G401 (cell line): ENCODE results near the gene SH3GLB1. TPM values are rescaled to one million over a fixed set of nuclear protein-coding genes. Genes with fewer than 3 reads are reported as not detected.

Experiments
- DNase-seq: peaks from one replicate; pipeline ENCODE4 v3.0.0-alpha.2; 2015; ENCODE audit warnings: low spot score
- in situ Hi-C: cut with HindIII; loops from 2 replicates; pipeline ENCODE4 v1.10.0; 2016; ENCODE audit warnings: low sequenced_read_pairs, mixed read lengths
- total RNA-seq: library from RNA; depleted of rRNA; stranded (reverse); fragments of >200 nt; shearing (Covaris generic); gene quantifications from 2 replicates; pipeline ENCODE4 v1.2.3, GENCODE V29; 2014

The SH3GLB1 gene
- total RNA-seq, 1 experiment from 2014 or later: 21.7 TPM

DNA sequence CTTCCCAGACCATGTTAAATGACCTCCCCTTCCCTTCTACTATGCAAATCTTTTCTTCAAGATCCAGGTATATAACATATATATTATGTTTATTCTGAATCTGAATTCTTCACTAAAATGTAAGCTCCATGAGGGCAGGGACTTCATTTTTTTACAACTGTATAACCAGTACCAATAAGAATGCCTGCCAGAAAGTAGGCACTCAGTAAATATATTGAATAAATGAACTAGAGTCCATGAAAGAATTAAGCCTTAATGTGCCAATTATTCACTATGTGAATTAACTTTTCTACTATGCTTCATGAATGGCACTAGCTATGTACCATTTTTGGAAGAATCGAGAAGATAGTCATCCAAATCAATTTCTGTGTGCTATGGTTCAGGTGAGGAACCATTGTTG lies 60.1 kb downstream of the SH3GLB1 start:
- in situ Hi-C loops: no loop called here
- no peak for DNase-seq

DNA sequence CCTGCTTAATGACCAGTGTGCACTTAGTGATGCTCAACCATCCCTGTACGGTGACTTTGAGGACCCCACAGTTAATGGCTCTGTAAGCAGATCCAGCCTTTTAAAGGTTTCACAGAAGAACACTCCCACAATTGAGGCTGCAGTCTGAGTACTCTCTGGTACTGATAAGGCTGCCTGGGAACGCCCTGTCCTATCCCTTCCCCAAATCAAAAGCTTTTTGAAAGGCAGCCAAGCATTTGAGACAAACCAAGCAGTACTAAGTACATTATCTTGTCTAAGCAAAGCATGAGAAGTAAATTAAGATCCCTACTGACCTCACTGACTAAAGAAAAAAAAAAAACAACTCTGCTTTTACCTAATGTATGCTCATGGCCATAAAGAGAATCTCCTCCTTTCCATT lies 60.7 kb downstream of the SH3GLB1 start:
- no peak for DNase-seq
- in situ Hi-C loops: no loop called here

DNA sequence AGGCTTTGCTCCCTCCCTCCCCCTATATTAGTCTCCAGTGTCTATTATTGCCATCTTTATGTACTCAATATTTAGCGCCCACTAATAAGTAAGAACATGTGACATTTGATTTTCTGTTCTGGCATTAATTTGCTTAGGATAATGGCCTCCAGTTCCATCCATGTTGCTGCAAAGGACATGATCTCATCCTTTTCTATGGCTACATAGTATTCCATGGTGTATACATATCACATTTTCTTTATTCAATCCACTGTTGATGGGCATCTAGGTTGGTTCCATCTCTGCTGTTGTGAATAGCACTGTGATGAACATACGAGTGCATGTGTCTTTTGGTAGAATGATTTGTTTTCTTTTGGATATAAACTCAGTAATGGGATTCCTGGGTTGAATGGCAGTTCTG lies 61.3 kb downstream of the SH3GLB1 start:
- in situ Hi-C loops: no loop called here
- DNase-seq: no peak

DNA sequence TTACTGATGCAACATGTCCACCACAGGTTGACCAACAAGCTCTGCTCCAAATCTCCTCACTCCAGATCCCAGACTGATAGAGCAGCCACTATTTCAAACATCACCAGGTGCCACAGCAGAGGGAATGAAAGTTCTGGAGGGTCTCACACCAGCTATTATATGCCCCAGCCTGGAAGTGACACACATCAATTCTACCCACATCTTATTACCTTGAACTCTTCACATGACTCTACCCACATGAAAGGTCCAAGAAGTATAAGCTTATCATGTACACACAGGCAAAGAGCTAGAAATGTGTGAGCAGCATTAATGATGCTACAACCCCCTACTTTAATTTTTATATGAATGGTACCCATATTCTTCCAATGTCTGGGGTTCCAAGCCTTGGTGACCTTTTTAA lies 64.2 kb downstream of the SH3GLB1 start:
- in situ Hi-C loops: no loop called here
- no peak for DNase-seq

DNA sequence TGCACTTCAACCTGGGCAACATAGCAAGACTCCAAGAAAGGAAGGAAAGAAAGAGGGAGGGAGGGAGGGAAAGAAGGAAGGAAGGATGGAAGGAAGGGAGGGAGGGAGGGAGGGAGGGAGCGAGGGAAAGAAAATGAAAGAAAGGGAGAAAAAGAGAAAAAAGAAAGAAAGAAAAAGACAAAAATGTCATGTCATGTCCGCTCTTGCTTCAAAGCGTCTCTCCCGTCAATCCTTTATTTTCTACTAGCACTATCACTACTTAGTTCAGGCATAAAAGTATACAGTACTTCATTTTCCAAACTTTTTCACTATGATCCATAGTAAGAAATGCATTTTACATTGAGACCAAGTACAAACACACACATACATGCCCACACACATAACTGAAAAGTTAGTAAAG lies 64.7 kb downstream of the SH3GLB1 start:
- in situ Hi-C loops: no loop called here
- DNase-seq: no peak

DNA sequence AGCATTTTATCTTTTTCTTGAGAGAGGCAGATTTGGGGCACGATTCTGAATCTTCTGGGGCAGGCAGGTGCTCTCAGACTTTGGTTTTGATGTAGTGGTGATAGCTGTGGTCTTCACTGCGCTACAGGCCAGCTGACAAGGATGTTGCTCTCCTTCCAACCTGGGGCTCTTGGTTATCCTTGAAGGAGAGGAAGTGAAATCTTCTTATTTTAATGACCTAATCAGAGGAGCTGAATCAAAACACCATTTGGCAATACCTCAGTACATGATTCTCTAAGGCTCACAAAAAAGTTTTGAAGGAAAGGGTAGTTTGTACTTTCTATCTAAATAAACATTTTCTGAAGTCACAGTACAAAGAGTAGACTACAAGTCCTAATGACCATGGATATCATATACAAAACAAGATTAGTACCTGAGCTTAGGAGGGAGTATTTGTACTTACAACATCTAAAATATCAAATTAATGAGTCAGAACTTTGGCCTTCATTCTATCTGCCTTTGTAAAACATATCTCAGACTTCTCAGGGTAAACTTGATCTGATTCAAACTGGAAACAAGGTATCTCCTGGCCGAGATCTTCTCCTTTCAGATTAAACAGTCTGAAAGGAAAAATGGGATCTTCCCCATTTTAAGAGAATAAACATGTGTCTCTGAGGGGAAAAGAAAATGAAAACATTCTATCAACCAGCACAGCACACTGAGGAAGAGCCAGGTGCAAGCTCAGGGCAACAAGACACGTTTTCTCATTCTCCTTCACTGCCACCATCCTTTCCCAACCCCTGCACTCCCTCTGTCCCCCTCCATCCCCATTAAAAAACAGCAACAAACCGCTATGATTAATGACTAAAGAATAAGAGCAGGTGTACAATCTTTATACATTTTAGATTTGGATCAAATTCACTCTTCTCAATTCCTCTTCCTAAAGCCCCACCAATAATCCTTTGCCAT lies 69.2 kb downstream of the SH3GLB1 start:
- DNase-seq: no peak
- in situ Hi-C loops: no loop called here

DNA sequence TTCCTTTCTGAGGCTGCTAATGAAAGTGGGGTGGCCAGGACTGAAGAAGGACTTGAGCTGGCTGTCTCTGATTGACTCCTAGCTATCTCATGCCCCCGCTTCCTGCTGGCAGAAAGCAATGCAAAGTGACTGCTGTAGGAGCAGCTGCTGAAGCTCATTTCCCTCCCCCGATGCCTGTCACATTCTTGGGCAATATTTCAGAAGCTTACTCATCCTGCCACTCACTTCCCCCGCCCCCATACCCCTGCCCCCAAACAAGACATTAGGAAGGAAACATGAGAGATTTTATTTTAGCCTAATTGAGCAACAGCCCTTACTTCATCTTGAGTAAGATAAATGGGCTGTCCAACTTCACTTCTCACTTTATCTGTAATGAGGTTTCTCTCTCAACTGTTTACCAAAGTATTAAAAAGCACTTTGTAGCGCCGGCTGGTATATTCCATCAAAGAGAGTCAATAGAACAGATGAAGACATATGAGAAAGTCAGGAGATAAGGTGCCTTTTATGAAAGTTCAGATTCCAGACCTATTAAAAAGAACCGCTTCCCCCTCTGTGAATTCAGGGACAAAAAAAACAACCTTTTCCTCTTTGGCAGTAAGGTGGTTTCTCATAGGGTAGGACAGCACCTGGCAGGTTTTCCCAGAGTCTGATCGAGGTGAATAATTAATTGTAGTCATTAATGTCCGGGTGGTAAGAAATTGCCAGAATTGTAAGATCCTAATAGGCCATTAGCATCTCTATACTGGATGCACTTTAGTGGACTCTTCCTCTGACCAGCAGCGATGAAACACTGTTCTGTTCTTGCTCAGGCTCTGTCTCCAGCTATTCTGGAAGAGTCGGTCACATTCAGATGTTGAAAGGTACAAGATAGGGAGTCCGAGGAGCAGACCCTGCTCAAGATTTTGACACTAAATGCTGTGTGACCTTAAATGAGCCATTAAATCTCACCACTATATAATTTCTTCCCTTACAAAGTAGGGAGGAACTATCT lies 70.2 kb downstream of the SH3GLB1 start:
- DNase-seq: no peak
- in situ Hi-C loops: no loop called here

DNA sequence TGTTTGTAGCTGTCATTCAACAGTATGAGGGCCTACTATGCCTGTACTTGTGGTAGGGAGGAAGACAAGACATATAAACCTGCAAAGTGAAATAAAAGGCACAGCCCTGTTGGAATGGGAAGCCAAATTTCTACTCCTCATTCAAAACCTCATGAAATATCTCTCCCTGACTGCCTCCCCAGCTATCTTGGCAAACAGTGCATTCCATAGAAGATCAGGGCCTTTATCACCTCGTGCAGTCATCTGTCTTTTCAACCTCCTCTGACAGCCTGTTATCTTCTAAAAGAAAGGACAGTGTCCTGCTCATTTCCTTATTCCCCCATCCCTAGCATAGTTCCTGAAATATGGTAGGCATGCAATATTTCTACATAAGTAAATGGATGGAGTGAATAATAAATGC lies 71.0 kb downstream of the SH3GLB1 start:
- DNase-seq: no peak
- in situ Hi-C loops: no loop called here

DNA sequence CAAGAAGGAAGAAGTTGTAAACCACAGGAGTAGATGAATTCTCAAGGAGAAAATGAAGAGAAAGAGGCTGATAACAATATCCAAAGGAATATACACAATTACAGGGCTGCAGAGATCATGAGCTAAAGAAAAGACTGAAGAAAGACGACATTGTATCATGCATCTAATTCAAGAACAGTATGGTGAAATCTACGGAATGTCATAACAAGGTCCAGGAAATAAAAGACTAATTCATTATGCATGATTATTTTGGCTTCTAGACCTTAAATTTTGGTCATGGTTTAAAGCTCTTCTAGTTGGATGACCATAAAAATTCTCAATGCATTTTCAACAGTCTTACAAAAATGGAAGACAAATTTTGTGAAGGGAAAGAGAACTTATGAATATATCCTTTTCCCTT lies 71.7 kb downstream of the SH3GLB1 start:
- in situ Hi-C loops: no loop called here
- no peak for DNase-seq

DNA sequence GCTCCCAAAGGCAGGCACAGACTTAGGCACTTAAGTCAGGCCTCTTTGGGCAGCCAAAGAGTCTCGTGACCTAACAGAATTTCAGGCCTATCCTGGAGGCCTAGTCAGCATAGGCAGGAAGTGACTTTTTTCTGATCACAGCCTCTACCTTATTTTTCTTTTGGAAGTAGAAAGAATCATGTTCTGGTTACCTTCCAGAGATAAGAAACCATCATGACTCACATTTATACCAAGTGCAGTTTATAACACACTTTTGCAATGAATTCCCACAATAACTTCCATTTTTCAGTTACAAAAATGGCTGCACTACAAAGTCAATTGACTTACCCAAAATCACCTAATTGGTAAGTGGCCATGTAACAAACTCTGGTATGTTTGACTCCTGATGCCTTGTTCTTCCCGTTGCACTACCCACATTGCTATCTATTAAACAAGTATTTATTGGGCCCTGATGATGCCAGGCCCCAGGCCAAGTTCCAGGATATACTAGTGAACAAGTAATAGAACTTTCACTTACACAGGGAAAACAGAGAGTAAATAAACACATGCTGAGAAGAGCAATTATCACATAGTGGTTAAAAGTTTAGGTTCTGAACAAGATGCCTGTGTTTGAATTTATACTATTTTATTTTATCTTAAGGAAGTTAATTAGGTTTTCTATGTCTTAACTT lies 74.3 kb downstream of the SH3GLB1 start:
- in situ Hi-C loops: no loop called here

DNA sequence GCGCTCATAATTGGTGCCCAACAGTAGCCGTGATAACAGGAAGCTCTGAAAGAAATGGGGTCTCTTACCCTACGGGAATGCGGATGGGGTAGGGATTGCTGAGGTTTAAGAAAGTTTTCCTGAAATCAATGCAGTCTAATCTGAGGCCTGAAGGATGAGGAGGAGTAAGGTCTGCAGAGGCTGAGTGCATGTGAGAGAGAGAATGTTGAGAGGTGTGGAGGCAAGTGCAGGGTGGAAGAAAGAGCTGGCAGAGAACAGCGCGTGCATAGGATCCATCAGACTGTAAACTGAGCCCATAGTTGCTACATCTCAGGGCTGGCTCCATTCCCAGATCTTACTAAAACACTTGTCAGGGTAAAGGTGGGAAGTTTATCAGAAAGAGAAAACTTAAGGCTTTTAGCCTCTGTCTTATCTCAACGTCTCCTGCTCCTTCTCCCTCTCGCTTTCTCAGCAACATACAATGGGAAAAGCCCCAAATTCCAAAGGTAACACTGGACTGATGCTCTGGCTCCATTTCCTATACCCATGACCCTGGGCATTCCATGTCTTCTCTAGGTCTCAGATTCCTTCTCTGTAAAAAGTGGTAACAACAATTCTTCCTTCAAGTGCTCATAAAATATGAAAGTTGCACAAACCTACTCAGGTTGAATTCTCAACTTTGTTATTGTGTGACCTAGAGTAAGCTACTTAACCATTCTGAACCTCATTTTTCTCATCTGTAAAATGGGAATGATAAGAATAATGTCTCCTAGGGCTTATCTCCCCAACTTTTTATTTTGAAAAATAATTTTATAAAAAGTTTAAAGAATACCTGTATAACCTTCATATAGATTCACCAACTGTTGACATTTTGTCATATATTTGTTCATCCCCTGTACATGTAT lies 75.2 kb downstream of the SH3GLB1 start:
- in situ Hi-C loops: no loop called here
- DNase-seq: no peak

More for the DNA sequence above, 74.3 kb downstream of the SH3GLB1 start:
- DNase-seq: no peak

DNA sequence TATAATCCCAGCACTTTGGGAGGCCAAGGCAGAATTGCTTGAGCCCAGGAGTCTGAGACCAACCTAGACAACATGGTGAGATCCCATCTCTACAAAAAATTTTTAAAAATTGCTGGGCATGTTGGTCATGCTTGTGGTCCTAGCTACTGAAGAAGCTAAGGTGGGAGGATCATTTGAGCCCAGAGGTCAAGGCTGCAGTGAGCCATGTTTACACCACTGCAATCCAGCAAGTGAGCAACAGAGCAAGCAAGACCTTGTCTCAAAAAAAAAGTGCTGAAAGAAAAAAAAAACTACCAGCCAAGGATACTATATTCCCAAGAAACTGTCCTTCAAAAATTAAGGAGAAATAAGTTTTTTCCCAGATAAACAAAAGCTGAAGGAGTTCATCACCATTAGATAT lies 78.1 kb downstream of the SH3GLB1 start:
- in situ Hi-C loops: no loop called here
- DNase-seq: no peak

DNA sequence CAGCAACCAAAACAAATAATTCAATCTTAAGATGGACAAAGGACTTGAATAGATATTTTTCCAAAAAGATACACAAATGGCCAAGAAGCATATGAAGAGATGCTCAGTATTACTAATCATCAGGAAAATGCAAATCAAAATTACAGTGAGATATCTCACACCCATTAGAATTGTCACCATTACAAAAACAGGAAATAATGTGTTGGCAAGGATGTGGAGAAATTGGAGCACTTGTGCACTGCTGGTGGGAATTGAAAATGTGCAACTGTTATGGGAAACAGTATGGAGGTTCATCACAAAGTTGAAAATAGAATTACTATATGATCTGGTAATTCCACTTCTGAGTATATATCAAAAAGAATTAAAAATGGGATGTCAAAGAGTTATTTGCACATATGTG lies 83.2 kb downstream of the SH3GLB1 start:
- DNase-seq: no peak
- in situ Hi-C loops: no loop called here

DNA sequence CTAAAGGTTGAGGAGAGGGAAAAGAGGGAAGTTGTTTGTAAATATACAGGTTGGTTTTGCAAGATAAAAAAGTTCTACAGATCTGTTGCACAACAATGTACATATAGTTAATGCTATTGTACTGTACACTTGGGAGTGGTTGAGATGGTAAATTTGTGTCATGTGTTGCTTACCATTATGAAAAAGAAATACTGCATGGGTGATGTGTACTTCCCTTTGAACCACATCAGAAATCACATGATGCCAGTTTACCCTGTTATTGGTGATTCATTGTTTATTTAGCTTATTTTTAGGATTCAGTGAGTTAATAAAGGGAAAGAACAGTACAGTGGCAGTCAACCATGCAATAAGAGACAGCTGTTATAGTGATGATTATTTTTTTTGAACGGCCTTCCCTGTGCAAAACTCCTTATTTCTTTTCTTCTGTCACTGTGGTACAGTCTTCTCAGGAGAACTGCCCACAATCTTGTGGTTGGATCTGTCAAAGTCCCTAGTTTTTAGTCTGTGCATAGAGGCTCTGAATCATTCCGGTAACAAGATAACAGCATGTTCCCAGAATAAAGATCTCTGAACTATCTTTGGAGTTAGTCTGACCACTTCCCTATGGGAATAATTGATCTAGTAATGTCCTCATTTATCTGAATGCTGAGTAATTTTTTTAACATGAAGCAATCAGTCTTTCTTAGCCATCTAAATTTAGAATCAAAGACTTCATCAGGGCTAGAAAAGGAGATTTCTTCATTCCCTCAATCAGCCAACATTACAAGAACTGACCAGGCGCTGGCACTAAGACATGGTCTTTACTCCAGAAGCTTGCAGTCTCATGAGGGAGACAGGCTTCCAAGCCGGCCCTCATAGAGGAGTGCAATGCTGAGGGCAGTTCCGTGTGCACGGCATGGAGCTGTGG lies 84.2 kb downstream of the SH3GLB1 start:
- no peak for DNase-seq

DNA sequence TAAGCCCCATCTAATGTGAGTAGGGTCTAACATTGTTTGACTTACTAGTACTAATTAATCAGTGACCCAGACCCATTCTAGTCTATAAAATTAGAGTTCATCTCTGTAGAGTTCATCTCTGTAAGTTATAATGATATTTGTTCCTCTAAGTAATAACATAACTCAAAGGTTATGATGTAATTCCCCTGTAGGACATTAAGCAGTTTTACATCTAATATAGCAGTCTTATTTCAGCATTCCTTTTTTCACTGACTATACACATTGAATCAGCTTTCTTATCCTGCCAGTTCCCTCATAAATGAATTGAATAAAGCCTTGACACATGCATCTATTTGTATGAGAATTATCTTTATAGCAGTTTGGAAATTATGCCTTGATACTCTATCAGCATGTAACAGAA lies 90.9 kb downstream of the SH3GLB1 start:
- DNase-seq: no peak
- in situ Hi-C loops: no loop called here

More for the DNA sequence above, 84.2 kb downstream of the SH3GLB1 start:
- in situ Hi-C loops: no loop called here
